NCI-H2171 (cell line): ENCODE results near the gene ACVR1C.
A peak's percentile ranks its signal among the peaks of the same experiment; 100 is the strongest.

Experiments
- DNase-seq: peaks from one replicate; lab custom pipeline; 2025; lab: John Stamatoyannopoulos, UW

ACVR1C gene

GRCh38 chr2:157497638-157498314, 130.9 kb downstream of the ACVR1C start:
- DNase-seq: peak; percentile 50

GRCh38 chr2:157492189-157492773, 136.4 kb downstream of the ACVR1C start:
- DNase-seq: peak; percentile 67

DNA sequence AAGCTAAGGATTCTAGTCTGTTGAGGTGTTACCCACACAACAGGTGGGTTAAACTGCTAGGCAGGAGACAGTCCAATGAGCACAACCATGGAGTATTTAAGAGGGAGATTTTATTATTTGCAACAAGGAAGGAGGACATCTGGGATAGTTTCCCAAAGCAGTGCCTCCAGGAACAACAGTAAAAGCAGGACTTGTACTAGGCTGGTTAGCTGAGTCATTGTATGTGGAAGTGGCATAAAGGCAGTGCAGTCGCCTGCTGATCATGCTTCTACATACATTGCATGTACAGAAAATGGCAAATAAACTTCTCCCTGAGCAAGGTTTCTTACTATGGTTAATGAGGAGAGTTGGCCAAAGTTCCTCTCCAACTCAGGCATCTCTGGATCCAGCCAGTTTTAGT, 138.7 kb downstream of the ACVR1C start:
- no peak for DNase-seq

DNA sequence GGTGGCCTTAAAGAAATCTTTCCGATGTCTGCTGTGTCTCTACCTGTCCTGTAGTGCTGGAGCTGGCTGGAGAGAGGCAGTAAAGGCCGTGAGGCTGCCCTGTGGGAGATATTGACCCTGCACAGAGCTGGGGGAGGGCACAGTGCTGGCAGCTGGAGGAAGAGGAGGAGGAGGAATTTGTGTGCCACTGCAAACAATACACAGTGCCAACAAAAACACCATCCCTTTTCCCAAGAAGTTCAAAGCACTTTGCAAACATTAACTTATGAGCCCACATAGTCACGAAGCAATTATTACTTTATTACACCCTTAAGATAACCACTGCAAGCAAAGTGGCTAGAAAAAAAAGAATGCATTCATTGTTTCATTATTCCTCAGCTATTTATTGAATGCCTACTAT, 139.8 kb downstream of the ACVR1C start:
- no peak for DNase-seq

DNA sequence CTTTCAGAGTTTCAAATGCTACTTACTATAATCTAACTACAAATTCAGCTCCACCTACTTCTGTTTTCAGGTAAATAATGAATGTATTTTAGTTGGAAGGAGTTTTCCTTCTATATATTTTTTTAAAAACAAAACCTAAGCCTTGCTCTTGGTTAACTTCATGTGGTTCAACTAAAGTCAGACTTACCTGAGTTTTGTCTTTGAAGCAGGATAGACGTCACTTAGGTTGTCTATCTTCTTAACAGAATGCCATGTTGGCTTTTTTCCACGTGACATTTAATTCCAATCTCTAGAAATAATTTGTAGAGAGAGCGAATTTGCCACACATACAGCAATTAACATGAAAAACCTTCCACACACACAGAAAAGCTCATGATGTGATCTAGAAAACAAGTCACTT, 140.9 kb downstream of the ACVR1C start:
- DNase-seq: no peak

GRCh38 chr2:157487271-157487610, 141.4 kb downstream of the ACVR1C start:
- DNase-seq: no peak

- DNase-seq: no peak
Measured at GRCh38 chr2:157486596-157487270, 141.9 kb downstream of the ACVR1C start.

GRCh38 chr2:157480182-157480961, 148.3 kb downstream of the ACVR1C start:
- no peak for DNase-seq

DNA sequence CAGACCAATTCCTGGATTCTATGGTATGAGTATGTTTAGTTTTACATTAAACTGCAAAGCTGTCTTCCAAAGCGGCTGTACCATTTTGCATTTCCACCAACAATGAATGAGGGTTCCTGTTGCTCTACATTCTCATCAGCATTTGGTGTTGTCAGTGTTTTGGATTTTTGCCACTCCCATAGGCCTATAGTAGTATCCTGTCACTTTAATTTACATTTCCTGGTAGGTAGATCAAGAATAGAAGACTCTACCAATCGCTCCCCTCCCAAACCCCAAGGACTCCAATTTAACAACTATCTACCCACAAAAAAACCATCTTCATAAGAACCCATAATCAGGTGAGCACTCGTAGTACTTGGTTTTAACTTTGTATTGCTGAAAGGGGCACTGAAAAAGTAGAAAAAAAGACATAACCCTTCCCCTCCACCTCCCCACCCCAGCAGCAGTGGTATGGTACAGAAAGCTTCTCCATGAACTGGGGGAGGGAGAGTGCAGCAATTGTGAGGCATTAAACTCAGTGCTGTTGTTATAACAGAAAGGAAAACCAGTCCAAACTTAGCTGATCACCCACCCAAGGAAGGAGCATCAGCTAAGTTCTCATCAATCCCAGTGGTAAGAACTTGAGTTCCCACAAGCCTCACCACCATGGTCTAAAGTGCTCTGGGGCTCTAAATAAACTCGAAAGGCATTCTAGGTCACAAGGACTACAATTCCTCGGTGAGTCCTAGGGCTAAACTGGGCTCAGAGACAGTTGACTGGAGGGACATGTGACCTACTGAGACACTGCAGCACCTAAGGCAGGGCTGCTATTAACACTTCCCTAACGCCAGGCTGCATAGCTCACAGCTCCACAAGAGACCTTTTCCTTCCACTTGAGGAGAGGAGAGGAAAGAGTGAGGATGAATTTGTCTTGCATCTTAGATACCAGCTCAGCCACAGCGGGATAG, 149.3 kb downstream of the ACVR1C start:
- DNase-seq: no peak

DNA sequence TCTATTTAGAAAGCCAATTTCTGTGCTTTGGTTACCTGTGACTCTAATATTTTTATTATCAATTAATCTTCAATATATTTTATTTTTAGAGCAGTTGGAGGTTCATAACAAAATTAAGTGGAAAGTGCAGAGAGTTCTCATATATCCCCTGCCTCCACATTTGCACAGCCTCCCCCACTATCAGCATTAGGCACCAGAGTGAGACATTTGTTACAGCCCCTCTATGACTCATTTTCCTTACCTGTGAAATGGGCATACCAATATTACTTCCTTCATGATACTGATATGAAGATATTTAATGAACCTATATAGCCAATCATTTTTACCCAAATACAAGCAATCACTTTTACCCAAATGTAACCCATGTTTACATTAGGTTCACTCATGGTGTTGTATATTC, 150.7 kb downstream of the ACVR1C start:
- DNase-seq: no peak

DNA sequence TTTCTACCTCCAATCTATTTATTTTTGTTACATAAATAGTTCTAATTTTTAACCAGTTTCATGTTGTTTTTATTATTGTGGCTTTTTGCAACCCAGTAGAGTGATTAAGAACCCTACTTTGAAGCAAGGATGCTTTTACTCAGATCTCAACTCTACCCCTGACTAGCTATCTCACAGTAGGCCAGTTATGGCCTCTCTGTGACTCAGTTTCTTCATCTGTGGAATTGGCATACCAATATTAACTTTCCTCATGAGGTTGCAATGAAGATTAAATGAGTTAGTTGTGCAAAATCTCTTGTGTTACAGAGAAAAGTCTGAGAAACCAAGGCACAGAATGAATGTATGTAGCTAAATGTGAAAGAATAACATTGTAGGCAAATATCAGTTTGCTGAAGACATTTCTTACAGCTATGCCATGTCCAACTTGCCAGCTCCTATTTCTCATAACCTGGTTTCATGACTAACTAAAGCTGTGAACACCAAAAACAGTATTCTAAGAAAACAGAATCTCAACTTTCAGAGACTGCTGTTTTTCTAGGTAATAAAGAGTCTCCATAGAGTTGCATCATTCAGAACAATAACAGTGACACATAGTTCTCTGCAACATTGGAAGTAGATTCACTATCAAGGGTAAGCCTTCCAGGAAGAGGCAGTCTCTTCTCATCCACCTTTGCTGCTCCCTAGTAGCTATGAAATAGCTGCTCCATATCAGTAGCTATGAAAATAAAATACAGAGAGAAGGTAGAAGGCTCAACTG, 151.5 kb downstream of the ACVR1C start:
- no peak for DNase-seq
